Retinal pigment epithelial cell (primary cell): ENCODE measurements around the gene FCHSD2.

Experiments
- DNase-seq: peaks from one replicate; pipeline ENCODE4 v3.0.0-alpha.2; 2010; ENCODE audit warnings: low read depth
- H3K4me3 ChIP-seq: 2 replicates; pipeline ENCODE4 v1.5.1; 2011; ENCODE audit warnings: mild to moderate bottlenecking, low read length, control low read depth, moderate library complexity
- CTCF ChIP-seq: conservative IDR thresholded peaks from 2 replicates; pipeline ENCODE4 v1.5.1; 2011; ENCODE audit warnings: low read depth, low read length, control low read depth, inconsistent platforms

Gene FCHSD2

GRCh38 chr11:73177778-73178539 is 35.8 kb upstream of the FCHSD2 start:
- peak; percentile 82 for TF ChIP-seq CTCF
- no peak overlapping the region for H3K4me3 ChIP-seq
- DNase-seq = no peak

- no peak for DNase-seq
- TF ChIP-seq CTCF = no peak
- no peak overlapping the region for H3K4me3 ChIP-seq
These were observed 35.3 kb upstream of the FCHSD2 start for GRCh38 chr11:73177380-73177777.

- no peak for DNase-seq
- H3K4me3 ChIP-seq = no peak overlapping the region
- no peak for TF ChIP-seq CTCF
These were observed 34.7 kb upstream of the FCHSD2 start for GRCh38 chr11:73176874-73177155.

- no peak overlapping the region for H3K4me3 ChIP-seq
- no peak for TF ChIP-seq CTCF
- no peak for DNase-seq
These were observed 34.2 kb upstream of the FCHSD2 start for GRCh38 chr11:73176145-73176873.

- no peak for DNase-seq
- H3K4me3 ChIP-seq = no peak overlapping the region
- TF ChIP-seq CTCF = no peak
These were observed 33.5 kb upstream of the FCHSD2 start for GRCh38 chr11:73175551-73176144.

- no peak overlapping the region for H3K4me3 ChIP-seq
- no peak for DNase-seq
- TF ChIP-seq CTCF = no peak
These were observed 32.3 kb upstream of the FCHSD2 start for GRCh38 chr11:73174495-73174791.
